Natural killer cell (primary cell): ENCODE measurements around the gene MTG2. TPM values are rescaled to one million over a fixed set of nuclear protein-coding genes. Genes with fewer than 3 reads are reported as not detected.

Source experiments
- ATAC-seq, 3 donors: fragments of 150-1000 bp in 2 of 3; fragments of 200-7000 bp in 1 of 3; cut with Tn5 transposase; 1 replicate in 1 of 3; 2 replicates in 2 of 3; pipeline ENCODE4 v1.10.0; 2021; ENCODE audit warnings: mild to moderate bottlenecking in 2 of 3, moderate library complexity in 2 of 3
- DNase-seq, 2 donors: peaks; one replicate each; pipeline versions ENCODE4 v3.0.0 to v3.0.0-alpha.2; 2013 to 2021; ENCODE audit warnings: mixed read lengths in 1 of 2
- H3K27ac ChIP-seq: one replicate; pipeline ENCODE4 v1.5.1; 2013; ENCODE audit warnings: mild to moderate bottlenecking, low read length
- H3K27me3 ChIP-seq: one replicate; pipeline ENCODE4 v1.6.1; 2013; ENCODE audit warnings: low read length; ENCODE audit not compliant: control insufficient read depth, insufficient read depth
- H3K36me3 ChIP-seq: one replicate; pipeline ENCODE4 v1.6.1; 2013; ENCODE audit warnings: low read length; ENCODE audit not compliant: control insufficient read depth, insufficient read depth
- H3K4me1 ChIP-seq: one replicate; pipeline ENCODE4 v1.6.1; 2013; ENCODE audit warnings: low read length; ENCODE audit not compliant: control insufficient read depth, insufficient read depth
- H3K4me3 ChIP-seq: one replicate; pipeline ENCODE4 v1.5.1; 2013; ENCODE audit warnings: low read length
- H3K9me3 ChIP-seq: one replicate; pipeline ENCODE4 v1.6.1; 2013; ENCODE audit warnings: low read length; ENCODE audit not compliant: control insufficient read depth, insufficient read depth
- H3K27ac Mint-ChIP-seq, 2 donors: one replicate each; pipeline ENCODE4 v1.8.0; 2022; ENCODE audit warnings: mild to moderate bottlenecking in 2 of 2, mixed read lengths in 2 of 2, moderate library complexity in 1 of 2
- H3K27me3 Mint-ChIP-seq, 2 donors: one replicate each; pipeline ENCODE4 v1.8.0; 2022; ENCODE audit warnings: low read depth in 2 of 2, mixed read lengths in 2 of 2
- H3K36me3 Mint-ChIP-seq: one replicate; pipeline ENCODE4 v1.8.0; 2022; ENCODE audit warnings: mixed read lengths
- H3K4me1 Mint-ChIP-seq, 2 donors: one replicate each; pipeline ENCODE4 v1.8.0; 2022; ENCODE audit warnings: mixed read lengths in 2 of 2
- H3K4me3 Mint-ChIP-seq: one replicate; pipeline ENCODE4 v1.8.0; 2022; ENCODE audit warnings: mild to moderate bottlenecking, moderate library complexity, mixed read lengths
- H3K9me3 Mint-ChIP-seq, 2 donors: one replicate each; pipeline ENCODE4 v1.8.0; 2022; ENCODE audit warnings: mixed read lengths in 2 of 2
- CTCF ChIP-seq: fragments of 200-600 bp; IDR thresholded peaks from one replicate; pipeline ENCODE4 v1.8.0; 2022; ENCODE audit warnings: antibody characterized with exemption
- WGBS: methylation state at CpG from one replicate; pipeline ENCODE4 v1.1.7; 2013; ENCODE audit warnings: missing lambda C conversion rate; ENCODE audit not compliant: insufficient coverage; 5-methylcytosine and 5-hydroxymethylcytosine counted together
- intact Hi-C: fragments of 100-400 bp; cut with micrococcal nuclease; formaldehyde crosslinking; loops from one replicate; pipeline ENCODE4 v1.14.2; 2022
- total RNA-seq, 4 donors: library from RNA; stranded (reverse); fragments of 120-200 nt in 1 of 4; gene quantifications; one replicate each; pipeline versions ENCODE4 v1.2.3 to v1.2.4, GENCODE V29; 2013 to 2022

The MTG2 gene
- total RNA-seq, 3 donors from 2014 or later (not counting 1 experiment from before 2014, with no cell fraction given): 16.8 to 25.8 (median 25.3) TPM

- no peaks in the 10 kb centered on the region for H3K27me3 Mint-ChIP-seq
- no peaks in the 10 kb centered on the region for H3K9me3 Mint-ChIP-seq
- peak overlapping the region; percentile 50 for H3K4me3 Mint-ChIP-seq
- H3K36me3 Mint-ChIP-seq: no peaks in the 10 kb centered on the region
- intact Hi-C loops: no loop called here
- H3K27me3 ChIP-seq: no peaks in the 10 kb centered on the region
- no peak for TF ChIP-seq CTCF
- H3K4me1 ChIP-seq: peaks cover 6% of the 10 kb centered on the region
- WGBS: 96% methylated on average over 29 of the region's 29 CpGs
- H3K27ac ChIP-seq: no peak overlapping the region
- ATAC-seq (no peak), DNase-seq (no peak)
- H3K9me3 ChIP-seq: no peaks in the 10 kb centered on the region
- peaks cover 25% of the 10 kb centered on the region for H3K36me3 ChIP-seq
- H3K4me3 ChIP-seq: no peak overlapping the region
- peaks cover 0 to 6% of the 10 kb centered on the region in 2 donors for H3K4me1 Mint-ChIP-seq
- no peak overlapping the region for H3K27ac Mint-ChIP-seq
These were observed 18.7 kb upstream of the MTG2 start for GRCh38 chr20:62163986-62164762.

GRCh38 chr20:62164879-62165761 lies 17.7 kb upstream of the MTG2 start:
- Histone ChIP-seq H3K36me3 (peaks cover 26% of the 10 kb centered on the region), H3K4me3 (no peak overlapping the region)

GRCh38 chr20:62165762-62166399 lies 16.9 kb upstream of the MTG2 start:
- peaks cover 26% of the 10 kb centered on the region for H3K36me3 ChIP-seq
- Mint-ChIP-seq H3K9me3 (no peaks in the 10 kb centered on the region), H3K4me3 (no peak overlapping the region), H3K36me3 (no peaks in the 10 kb centered on the region), H3K4me1 (no peaks in the 10 kb centered on the region), H3K27me3 (no peaks in the 10 kb centered on the region), H3K27ac (no peak overlapping the region)
- no peaks in the 10 kb centered on the region for H3K9me3 ChIP-seq
- TF ChIP-seq CTCF: no peak
- no peak for DNase-seq
- intact Hi-C loops: no loop called here
- H3K27ac ChIP-seq: no peak overlapping the region
- WGBS: 97% methylated on average over 25 of the region's 25 CpGs
- ATAC-seq: no peak
- no peaks in the 10 kb centered on the region for H3K27me3 ChIP-seq
- no peaks in the 10 kb centered on the region for H3K4me1 ChIP-seq
- no peak overlapping the region for H3K4me3 ChIP-seq

More at GRCh38 chr20:62164879-62165761, 17.7 kb upstream of the MTG2 start:
- no peak for ATAC-seq
- Mint-ChIP-seq H3K27me3 (no peaks in the 10 kb centered on the region), H3K27ac (no peak overlapping the region), H3K4me1 (no peaks in the 10 kb centered on the region), H3K9me3 (no peaks in the 10 kb centered on the region), H3K4me3 (no peak overlapping the region), H3K36me3 (no peaks in the 10 kb centered on the region)
- Histone ChIP-seq H3K9me3 (no peaks in the 10 kb centered on the region), H3K27me3 (no peaks in the 10 kb centered on the region), H3K4me1 (no peaks in the 10 kb centered on the region), H3K27ac (no peak overlapping the region)
- no peak for TF ChIP-seq CTCF
- 98% methylated on average over 41 of the region's 41 CpGs for WGBS
- intact Hi-C loops: no loop called here
- DNase-seq: no peak
